H1 (cell line): ENCODE data around the gene DRD2. TPM values are rescaled to one million over a fixed set of nuclear protein-coding genes. Genes with fewer than 3 reads are reported as not detected.

ENCODE experiments used
- CTCF ChIA-PET: fragments of 300-600 bp; sonication (Branson Sonifier 250); formaldehyde crosslinking; loops from one replicate; lab custom pipeline; 2021; ENCODE audit not compliant: partially characterized antibody; lab: Charles Lee
- POLR2A ChIA-PET: fragments of 300-600 bp; sonication (Branson Sonifier 250); formaldehyde crosslinking; loops from one replicate; lab custom pipeline; 2021; ENCODE audit warnings: inconsistent platforms; ENCODE audit not compliant: partially characterized antibody; lab: Charles Lee
- DNase-seq, 2 experiments: peaks; one replicate each; pipeline versions ENCODE4 v3.0.0 to v3.0.0-alpha.2; 2010 to 2022; ENCODE audit warnings: low spot score in 2 of 2, low read depth in 1 of 2, mixed read lengths in 1 of 2
- FAIRE-seq: peaks from 2 replicates; lab custom pipeline; 2011; peaks lifted over from hg19 to GRCh38; lab: Jason Lieb, UNC
- H2AFZ ChIP-seq: 2 replicates; pipeline ENCODE4 v1.8.1; 2012; ENCODE audit warnings: low read length, inconsistent platforms
- H2AK5ac ChIP-seq: 2 replicates; pipeline ENCODE4 v1.6.1; 2013; ENCODE audit warnings: low read depth, low read length
- H2BK120ac ChIP-seq: replicated peaks from 2 replicates; pipeline ENCODE3; 2013; ENCODE audit warnings: low read depth, low read length, inconsistent platforms
- H2BK12ac ChIP-seq: 2 replicates; pipeline ENCODE4 v1.6.1; 2013; ENCODE audit warnings: low read depth, low read length
- H2BK15ac ChIP-seq: 2 replicates; pipeline ENCODE4 v1.6.1; 2013; ENCODE audit warnings: low read length
- H2BK20ac ChIP-seq: 2 replicates; pipeline ENCODE4 v1.6.1; 2013; ENCODE audit warnings: low read length
- H2BK5ac ChIP-seq: 2 replicates; pipeline ENCODE4 v1.6.1; 2013; ENCODE audit warnings: low read depth, low read length
- H3K14ac ChIP-seq: 2 replicates; pipeline ENCODE4 v1.6.1; 2013; ENCODE audit warnings: inconsistent platforms; ENCODE audit not compliant: insufficient read length
- H3K18ac ChIP-seq: 2 replicates; pipeline ENCODE4 v1.6.1; 2013; ENCODE audit warnings: low read length; ENCODE audit errors: extremely low read depth
- H3K23ac ChIP-seq: 2 replicates; pipeline ENCODE4 v1.6.1; 2013; ENCODE audit warnings: inconsistent platforms; ENCODE audit not compliant: insufficient read length
- H3K23me2 ChIP-seq: 2 replicates; pipeline ENCODE4 v1.6.1; 2013; ENCODE audit warnings: low read depth, low read length
- H3K27ac ChIP-seq: 2 replicates; pipeline ENCODE4 v1.6.1; 2011; ENCODE audit warnings: low read depth, low read length, inconsistent platforms
- H3K27me3 ChIP-seq, 4 experiments: replicated peaks in 1 of 4; 1 replicate in 1 of 4; 2 replicates in 3 of 4; pipeline versions ENCODE4 v1.6.1 to v1.8.1; 2011 to 2013; ENCODE audit warnings: low read length in 3 of 4, mild to moderate bottlenecking in 3 of 4, inconsistent platforms in 2 of 4, mixed read lengths in 2 of 4, moderate library complexity in 1 of 4; ENCODE audit not compliant: control insufficient read depth in 3 of 4, insufficient read depth in 3 of 4; ENCODE audit errors: extremely low read depth in 1 of 4
- H3K36me3 ChIP-seq, 4 experiments: 2 replicates each; pipeline versions ENCODE4 v1.6.1 to v1.8.1; 2011 to 2013; ENCODE audit warnings: mild to moderate bottlenecking in 4 of 4, low read length in 3 of 4, moderate library complexity in 2 of 4, control low read depth in 1 of 4, inconsistent platforms in 1 of 4; ENCODE audit not compliant: insufficient read depth in 4 of 4, control insufficient read depth in 2 of 4
- H3K4ac ChIP-seq: replicated peaks from 2 replicates; pipeline ENCODE3; 2013; ENCODE audit warnings: low read length, low read depth, mixed read lengths, inconsistent platforms; ENCODE audit not compliant: insufficient read length
- H3K4me1 ChIP-seq, 4 experiments: replicated peaks in 1 of 4; 1 replicate in 1 of 4; 2 replicates in 3 of 4; pipeline versions ENCODE4 v1.6.1 to v1.8.1; 2011 to 2013; ENCODE audit warnings: low read length in 3 of 4, inconsistent platforms in 2 of 4, mixed read lengths in 1 of 4; ENCODE audit not compliant: insufficient read depth in 4 of 4, control insufficient read depth in 3 of 4
- H3K4me2 ChIP-seq, 2 experiments: 2 replicates each; pipeline versions ENCODE4 v1.6.1 to v1.8.1; 2011 to 2013; ENCODE audit warnings: low read depth in 2 of 2, low read length in 2 of 2, control low read depth in 1 of 2, inconsistent platforms in 1 of 2, mild to moderate bottlenecking in 1 of 2; ENCODE audit not compliant: insufficient read depth in 1 of 2
- H3K4me3 ChIP-seq, 4 experiments: fragments of 200-600, 300-600 bp in 1 of 4; sonication (generic), shearing (Covaris generic), sonication (Bioruptor Twin) in 1 of 4; 2 replicates each; pipeline versions ENCODE4 v1.5.1 to v1.8.1; 2011 to 2016; ENCODE audit warnings: low read length in 4 of 4, low read depth in 3 of 4, control low read depth in 2 of 4, inconsistent platforms in 2 of 4, mild to moderate bottlenecking in 2 of 4, mixed read lengths in 1 of 4, moderate library complexity in 1 of 4; ENCODE audit not compliant: insufficient read depth in 2 of 4; ENCODE audit errors: extremely low read depth in 1 of 4
- H3K56ac ChIP-seq: replicated peaks from 2 replicates; pipeline ENCODE3; 2013; ENCODE audit warnings: low read depth, mild to moderate bottlenecking, mixed read lengths, low read length, inconsistent platforms; ENCODE audit not compliant: insufficient read length
- H3K79me1 ChIP-seq: 2 replicates; pipeline ENCODE4 v1.6.1; 2013; ENCODE audit warnings: low read depth, low read length, control low read depth
- H3K79me2 ChIP-seq, 2 experiments: 2 replicates each; pipeline versions ENCODE4 v1.6.1 to v1.8.1; 2012 to 2013; ENCODE audit warnings: low read length in 2 of 2, mild to moderate bottlenecking in 2 of 2, inconsistent platforms in 1 of 2; ENCODE audit not compliant: insufficient read depth in 2 of 2, control insufficient read depth in 1 of 2
- H3K9ac ChIP-seq, 4 experiments: replicated peaks in 1 of 4; 1 replicate in 1 of 4; 2 replicates in 3 of 4; pipeline versions ENCODE4 v1.6.1 to v1.8.1; 2011 to 2013; ENCODE audit warnings: low read depth in 3 of 4, low read length in 3 of 4, control low read depth in 2 of 4, mild to moderate bottlenecking in 2 of 4, moderate library complexity in 2 of 4, inconsistent platforms in 1 of 4; ENCODE audit errors: extremely low read depth in 1 of 4
- H3K9me3 ChIP-seq, 2 experiments: 2 replicates each; pipeline versions ENCODE4 v1.6.1 to v1.8.1; 2012 to 2013; ENCODE audit warnings: mild to moderate bottlenecking in 2 of 2, moderate library complexity in 2 of 2, control low read depth in 1 of 2, inconsistent platforms in 1 of 2, low read depth in 1 of 2, low read length in 1 of 2, mixed read lengths in 1 of 2; ENCODE audit not compliant: insufficient read depth in 2 of 2
- H4K20me1 ChIP-seq, 2 experiments: replicated peaks in 1 of 2; 2 replicates each; pipeline versions ENCODE3 to v1.8.1; 2011 to 2013; ENCODE audit warnings: inconsistent platforms in 2 of 2, low read length in 2 of 2, mild to moderate bottlenecking in 1 of 2; ENCODE audit not compliant: insufficient read depth in 2 of 2, control insufficient read depth in 1 of 2
- H4K5ac ChIP-seq: 2 replicates; pipeline ENCODE4 v1.6.1; 2013; ENCODE audit warnings: low read length, low read depth, mixed read lengths, inconsistent platforms; ENCODE audit not compliant: insufficient read length
- H4K8ac ChIP-seq: 2 replicates; pipeline ENCODE4 v1.8.0; 2013; ENCODE audit warnings: mild to moderate bottlenecking, moderate library complexity, low read length, inconsistent platforms; ENCODE audit not compliant: insufficient read depth; ENCODE audit errors: extremely low read depth
- H4K91ac ChIP-seq: replicated peaks from 2 replicates; pipeline ENCODE3; 2013; ENCODE audit warnings: low read length, mixed read lengths, inconsistent platforms; ENCODE audit not compliant: insufficient read length
- CHD1 ChIP-seq: IDR thresholded peaks from 2 replicates; pipeline ENCODE4 v1.6.1; 2012; ENCODE audit warnings: low read depth, low read length, improper control_type of control experiment
- POLR2AphosphoS5 ChIP-seq: IDR thresholded peaks from 2 replicates; pipeline ENCODE4 v1.6.1; 2011; ENCODE audit warnings: low read depth, low read length
- SIX5 ChIP-seq: IDR thresholded peaks from 2 replicates; pipeline ENCODE4 v1.6.1; 2011; ENCODE audit warnings: mild to moderate bottlenecking, low read depth, low read length
- WGBS, 2 experiments: shearing (Covaris generic) in 1 of 2; methylation state at CpG; one replicate each; pipeline versions ENCODE4 v1.1.6 to v1.1.7; 2013 to 2015; ENCODE audit warnings: low lambda C conversion rate in 2 of 2, mixed read lengths in 2 of 2, inconsistent platforms in 1 of 2, low coverage in 1 of 2, missing lambda C conversion rate in 1 of 2; ENCODE audit not compliant: insufficient replicate concordance in 2 of 2, insufficient coverage in 1 of 2, insufficient read length in 1 of 2; ENCODE audit errors: extremely low coverage in 1 of 2, missing lambda C conversion rate in 1 of 2; 5-methylcytosine and 5-hydroxymethylcytosine counted together
- polyA plus RNA-seq, 7 experiments: library from polyadenylated mRNA; depleted of rRNA in 3 of 7; stranded (reverse) in 5 of 7; unstranded in 2 of 7; fragments of >200 nt in 5 of 7; fragments of 200-250 nt in 2 of 7; gene quantifications; 1 replicate in 5 of 7; 2 replicates in 1 of 7; 4 replicates in 1 of 7; pipeline versions ENCODE4 v1.2.1 to v1.2.3, GENCODE V29; 2011 to 2013; ENCODE audit warnings: missing spikeins in 2 of 7, mixed read lengths in 2 of 7
- total RNA-seq: library from RNA; stranded (reverse); fragmentation: NEBNext Ultra II Directional; extraction: Animal tissue kit (Norgen Biotek cat#: 25700); gene quantifications from 2 replicates; pipeline ENCODE4 v1.2.1, GENCODE V29; 2021
- TF ChIP-seq, protein P1 (sequence below): IDR thresholded peaks from 2 replicates; pipeline ENCODE4 v1.6.1; 2011; ENCODE audit warnings: low read length, improper control_type of control experiment

Gene DRD2
- total and polyA plus RNA-seq, 2 of the 8 experiments (the other 6 are each of a cell fraction or from before 2014, with no cell fraction given): 0.26 to 0.41 TPM

DNA sequence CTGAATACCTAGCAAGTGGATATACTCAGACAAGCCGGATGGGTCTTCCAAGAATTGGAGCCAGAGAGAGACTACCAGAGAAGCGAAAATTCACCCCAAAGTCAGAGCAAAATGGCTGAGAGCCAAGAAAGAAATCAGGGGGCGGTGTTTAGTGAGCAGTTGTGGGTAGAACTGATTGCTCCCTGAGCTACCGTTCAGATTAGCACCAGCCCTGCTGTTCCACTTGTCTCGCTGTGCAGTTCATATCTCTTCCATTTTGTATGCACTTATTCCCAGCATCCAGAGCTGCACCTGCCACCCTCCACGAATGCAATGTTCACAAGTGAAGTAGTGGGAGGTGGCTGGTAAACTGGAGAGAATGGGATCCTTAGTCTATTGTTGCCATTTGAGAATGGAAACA is 25.5 kb downstream of the DRD2 start:
- no peak for FAIRE-seq

More for the DNA sequence above, 25.5 kb downstream of the DRD2 start:
- Histone ChIP-seq H4K91ac (no peak overlapping the region), H3K36me3 (no peaks in the 10 kb centered on the region), H2BK12ac (no peak overlapping the region)
- no peak for DNase-seq
- TF ChIP-seq CHD1 (no peak), POLR2AphosphoS5 (no peak), SIX5 (no peak)
- TF ChIP-seq, protein P1, sequence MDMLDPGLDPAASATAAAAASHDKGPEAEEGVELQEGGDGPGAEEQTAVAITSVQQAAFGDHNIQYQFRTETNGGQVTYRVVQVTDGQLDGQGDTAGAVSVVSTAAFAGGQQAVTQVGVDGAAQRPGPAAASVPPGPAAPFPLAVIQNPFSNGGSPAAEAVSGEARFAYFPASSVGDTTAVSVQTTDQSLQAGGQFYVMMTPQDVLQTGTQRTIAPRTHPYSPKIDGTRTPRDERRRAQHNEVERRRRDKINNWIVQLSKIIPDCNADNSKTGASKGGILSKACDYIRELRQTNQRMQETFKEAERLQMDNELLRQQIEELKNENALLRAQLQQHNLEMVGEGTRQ: no peak
- TF ChIP-seq, all 59 proteins: peak for 0
- H2BK15ac ChIP-seq: no peak overlapping the region
- no peak overlapping the region for H2AK5ac ChIP-seq
- H2BK5ac ChIP-seq: no peak overlapping the region
- no peak overlapping the region for H3K4me3 ChIP-seq
- no peak overlapping the region for H2BK120ac ChIP-seq
- 89% methylated on average over 6 of the region's 6 CpGs; no CpG with 5 or more reads in 1 of the 2 experiments for WGBS, 2 experiments
- H2BK20ac ChIP-seq: no peak overlapping the region
- no peak overlapping the region for H3K4me2 ChIP-seq
- no peak overlapping the region for H3K56ac ChIP-seq
- no peak overlapping the region for H3K9ac ChIP-seq
- CTCF ChIA-PET: interaction anchor here (1.0 to 1.6 kb wide), 3 partner anchors 11 to 83 kb away, joined by 4 to 5 read pairs (median 4); no protein-coding TSS in a partner anchor
- H3K23ac ChIP-seq: no peak overlapping the region
- H3K79me1 ChIP-seq: no peaks in the 10 kb centered on the region
- no peaks in the 10 kb centered on the region for H3K27me3 ChIP-seq
- H4K8ac ChIP-seq: no peak overlapping the region
- no peak overlapping the region for H3K14ac ChIP-seq
- H3K27ac ChIP-seq: no peak overlapping the region
- no peak overlapping the region for H4K5ac ChIP-seq
- H3K9me3 ChIP-seq: no peaks in the 10 kb centered on the region
- H3K4ac ChIP-seq: no peak overlapping the region
- no peak overlapping the region for H3K18ac ChIP-seq
- no peak overlapping the region for H2AFZ ChIP-seq
- POLR2A ChIA-PET: no interaction called here
- H3K79me2 ChIP-seq: no peaks in the 10 kb centered on the region
- H3K23me2 ChIP-seq: no peaks in the 10 kb centered on the region
- H3K4me1 ChIP-seq: no peaks in the 10 kb centered on the region
- no peaks in the 10 kb centered on the region for H4K20me1 ChIP-seq
